ENCODE results near the gene CASP14. TPM values are rescaled to one million over a fixed set of nuclear protein-coding genes. Genes with fewer than 3 reads are reported as not detected.

Gene CASP14
- total and polyA plus RNA-seq, 10 of the 15 experiments (the other 5 are each of a cell fraction or from before 2014, with no cell fraction given), result 0.06 to 0.40 (median 0.13) TPM; not detected in 2

DNA sequence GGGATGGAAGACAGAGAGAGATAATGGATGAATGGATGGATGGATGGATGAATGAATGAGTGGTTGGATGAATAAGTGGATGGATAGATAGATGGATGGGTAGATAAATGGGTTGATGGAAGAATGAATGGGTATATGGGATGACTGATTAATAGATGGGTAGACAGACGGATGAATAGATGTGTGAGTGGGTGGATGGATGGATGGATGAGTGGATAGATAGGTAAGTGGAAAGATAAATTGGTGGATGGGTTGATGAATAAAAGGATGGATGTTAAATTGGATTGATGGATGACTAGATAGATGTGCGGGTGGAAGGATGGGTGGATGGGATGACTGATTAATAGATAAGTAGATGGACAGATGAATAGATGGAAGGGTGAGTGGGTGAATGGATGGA lies 1.4 kb downstream of the CASP14 start (continued):
- no peak for TF ChIP-seq SKIL (IDR thresholded peaks at IDR 0.05; ENCODE audit: low read depth, poor library complexity, severe bottlenecking)
- no peak for TF ChIP-seq FOXM1 (IDR thresholded peaks at IDR 0.05; ENCODE audit: low read depth, low read length)
- no peak for TF ChIP-seq TARDBP (IDR thresholded peaks at IDR 0.05; ENCODE audit: borderline replicate concordance)
- TF ChIP-seq CREB1 (IDR thresholded peaks at IDR 0.05; ENCODE audit: low read depth), result no peak
- TF ChIP-seq, protein P1, sequence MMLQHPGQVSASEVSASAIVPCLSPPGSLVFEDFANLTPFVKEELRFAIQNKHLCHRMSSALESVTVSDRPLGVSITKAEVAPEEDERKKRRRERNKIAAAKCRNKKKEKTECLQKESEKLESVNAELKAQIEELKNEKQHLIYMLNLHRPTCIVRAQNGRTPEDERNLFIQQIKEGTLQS (IDR thresholded peaks at IDR 0.05; ENCODE audit: borderline replicate concordance, extremely low read depth, low read depth, low read length), result no peak
- TF ChIP-seq, protein P2, sequence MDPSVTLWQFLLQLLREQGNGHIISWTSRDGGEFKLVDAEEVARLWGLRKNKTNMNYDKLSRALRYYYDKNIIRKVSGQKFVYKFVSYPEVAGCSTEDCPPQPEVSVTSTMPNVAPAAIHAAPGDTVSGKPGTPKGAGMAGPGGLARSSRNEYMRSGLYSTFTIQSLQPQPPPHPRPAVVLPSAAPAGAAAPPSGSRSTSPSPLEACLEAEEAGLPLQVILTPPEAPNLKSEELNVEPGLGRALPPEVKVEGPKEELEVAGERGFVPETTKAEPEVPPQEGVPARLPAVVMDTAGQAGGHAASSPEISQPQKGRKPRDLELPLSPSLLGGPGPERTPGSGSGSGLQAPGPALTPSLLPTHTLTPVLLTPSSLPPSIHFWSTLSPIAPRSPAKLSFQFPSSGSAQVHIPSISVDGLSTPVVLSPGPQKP (IDR thresholded peaks at IDR 0.05; ENCODE audit: low read depth, low read length), result no peak
- TF ChIP-seq BACH1 (IDR thresholded peaks at IDR 0.05; ENCODE audit: borderline replicate concordance), result no peak
- no peak for TF ChIP-seq KAT2A (conservative IDR thresholded peaks at IDR 0.05; ENCODE audit: control insufficient read depth, low read depth, low read length)
- TF ChIP-seq ZNF622 (IDR thresholded peaks at IDR 0.05), result no peak

- WGBS (ENCODE audit: insufficient coverage, insufficient replicate concordance, low lambda C conversion rate, missing lambda C conversion rate), result 66% methylated on average over 12 of the region's 12 CpGs
- intact Hi-C loops (cut with micrococcal nuclease; ENCODE audit: unreplicated experiment) (no loop called here), in situ Hi-C loops (cut with MboI) (no loop called here)
- Histone ChIP-seq H3K9me3 (replicated peaks; ENCODE audit: control insufficient read depth, insufficient read depth, low read length) (no peaks in the 10 kb centered on the region), H3K9ac (ENCODE audit: control insufficient read depth, insufficient read depth, low read length) (no peak overlapping the region), H3K4me2 (ENCODE audit: control insufficient read depth, insufficient read depth) (no peak overlapping the region), H3K4me3 (no peak overlapping the region), H3K27me3 (replicated peaks in 1 of 2; ENCODE audit: control insufficient read depth in 2 of 2, insufficient read depth in 2 of 2, low read length in 1 of 2) (no peaks in the 10 kb centered on the region; a peak in 1 of 4 replicates), H3K4me1 (ENCODE audit: control insufficient read depth, insufficient read depth, low read length) (no peaks in the 10 kb centered on the region), H2AFZ (ENCODE audit: control insufficient read depth, low read depth, low read length) (no peak overlapping the region), H3K36me3 (ENCODE audit: control insufficient read depth in 2 of 2, insufficient read depth in 2 of 2, low read length in 1 of 2) (no peaks in the 10 kb centered on the region), H3K27ac (ENCODE audit: control insufficient read depth, insufficient read depth) (no peak overlapping the region), H3K79me2 (ENCODE audit: control insufficient read depth, insufficient read depth, low read length) (no peaks in the 10 kb centered on the region), H4K20me1 (ENCODE audit: control insufficient read depth, insufficient read depth) (no peaks in the 10 kb centered on the region)
- RAD21 ChIA-PET (ENCODE audit: unreplicated experiment), result no interaction called here
- POLR2A ChIA-PET, result no interaction called here
- SMC1A ChIA-PET (ENCODE audit: uncharacterized antibody, unreplicated experiment), result no interaction called here
- FAIRE-seq, result no peak
- BruUV-seq (replicated peaks), result no TSS peak
- CTCF ChIA-PET, result no interaction called here
- no peak for DNase-seq (ENCODE audit: low read depth, low spot score)
- ATAC-seq, result no peak
- no peak for TF ChIP-seq ZNF274 (IDR thresholded peaks at IDR 0.05; ENCODE audit: insufficient read depth, insufficient read length)
- no peak for TF ChIP-seq HCFC1 (IDR thresholded peaks at IDR 0.05; ENCODE audit: low read length)
- TF ChIP-seq KLF5 (IDR thresholded peaks at IDR 0.05; ENCODE audit: partially characterized antibody), result no peak
- no peak for TF ChIP-seq CHD4 (IDR thresholded peaks at IDR 0.05)
- no peak for TF ChIP-seq HSF1 (IDR thresholded peaks at IDR 0.05; ENCODE audit: low read depth, low read length)
- no peak for TF ChIP-seq IKZF2 (IDR thresholded peaks at IDR 0.05)
- TF ChIP-seq MEF2A (IDR thresholded peaks at IDR 0.05; ENCODE audit: insufficient read depth, low read depth, low read length), result no peak
- TF ChIP-seq MTA2 (IDR thresholded peaks at IDR 0.05; ENCODE audit: low read depth), result no peak
- TF ChIP-seq SIN3A (IDR thresholded peaks at IDR 0.05; ENCODE audit: low read depth, low read length), result no peak
- no peak for TF ChIP-seq RAD21 (IDR thresholded peaks at IDR 0.05; ENCODE audit: insufficient read depth, low read depth, low read length)
- TF ChIP-seq SIX5 (IDR thresholded peaks at IDR 0.05; ENCODE audit: low read depth, low read length, severe bottlenecking), result no peak
- no peak for TF ChIP-seq RFX5 (IDR thresholded peaks at IDR 0.05; ENCODE audit: low read depth, low read length)
These were observed 12.8 kb downstream of the CASP14 start for GRCh38 chr19:15062036-15062435.

Data from GM12878 (cell line).